GM12878 (cell line): Measurements from ENCODE around the gene PRKAA1. TPM values are rescaled to one million over a fixed set of nuclear protein-coding genes. Genes with fewer than 3 reads are reported as not detected.

ENCODE experiments used
- ATAC-seq: fragments of 200-7000 bp; cut with Tn5 transposase; 3 replicates; pipeline ENCODE4 v1.9.1; 2020; ENCODE audit warnings: mild to moderate bottlenecking, moderate library complexity
- BruUV-seq: library from RNA; stranded (reverse); fragments of 400-500 nt; replicated peaks from 2 replicates; lab custom pipeline; 2021; lab: Mats Ljungman, UMichigan
- CTCF ChIA-PET: fragments of 300-600 bp; sonication (Branson Sonifier 250); formaldehyde crosslinking; extraction: SDS; loops from one replicate; lab custom pipeline; 2021; ENCODE audit warnings: inconsistent platforms; lab: Yijun Ruan, JAX
- POLR2A ChIA-PET: fragments of 350-600 bp; formaldehyde crosslinking; extraction: SDS; loops from one replicate; lab custom pipeline; 2021; ENCODE audit warnings: inconsistent platforms; lab: Charles Lee
- RAD21 ChIA-PET: fragments of 300-600 bp; sonication (Branson Sonifier 250); formaldehyde crosslinking; loops from one replicate; lab custom pipeline; 2023; ENCODE audit warnings: antibody characterized with exemption; ENCODE audit not compliant: unreplicated experiment; lab: Charles Lee
- SMC1A ChIA-PET: fragments of 300-600 bp; sonication (Branson Sonifier 250); formaldehyde crosslinking; loops from one replicate; lab custom pipeline; 2023; ENCODE audit not compliant: unreplicated experiment, uncharacterized antibody; lab: Charles Lee
- DNase-seq: peaks from one replicate; pipeline ENCODE4 v3.0.0-alpha.2; 2011; ENCODE audit warnings: low read depth, low spot score
- FAIRE-seq: peaks from 3 replicates; lab custom pipeline; 2011; peaks lifted over from hg19 to GRCh38; lab: Jason Lieb, UNC
- H2AFZ ChIP-seq: 2 replicates; pipeline ENCODE4 v1.6.0; 2011; ENCODE audit warnings: low read depth, low read length, control low read depth; ENCODE audit not compliant: control insufficient read depth
- H3K27ac ChIP-seq: 2 replicates; pipeline ENCODE4 v1.5.1; 2011; ENCODE audit warnings: control low read depth; ENCODE audit not compliant: control insufficient read depth, insufficient read depth
- H3K27me3 ChIP-seq, 2 experiments: replicated peaks in 1 of 2; 2 replicates each; pipeline versions ENCODE4 v1.6.0 to v1.6.1; 2011; ENCODE audit warnings: low read length in 1 of 2; ENCODE audit not compliant: control insufficient read depth in 2 of 2, insufficient read depth in 2 of 2
- H3K36me3 ChIP-seq, 2 experiments: 2 replicates each; pipeline ENCODE4 v1.5.1; 2011; ENCODE audit warnings: low read length in 1 of 2; ENCODE audit not compliant: control insufficient read depth in 2 of 2, insufficient read depth in 2 of 2
- H3K4me1 ChIP-seq: 2 replicates; pipeline ENCODE4 v1.6.1; 2011; ENCODE audit warnings: mild to moderate bottlenecking, low read length, moderate library complexity, mixed read lengths; ENCODE audit not compliant: control insufficient read depth, insufficient read depth
- H3K4me2 ChIP-seq: 2 replicates; pipeline ENCODE4 v1.6.0; 2011; ENCODE audit warnings: control low read depth; ENCODE audit not compliant: control insufficient read depth, insufficient read depth
- H3K4me3 ChIP-seq: fragments of 200-600 bp; sonication (generic); 2 replicates; pipeline ENCODE4 v1.5.1; 2016
- H3K79me2 ChIP-seq: 2 replicates; pipeline ENCODE4 v1.6.0; 2011; ENCODE audit warnings: low read length; ENCODE audit not compliant: control insufficient read depth, insufficient read depth
- H3K9ac ChIP-seq: 2 replicates; pipeline ENCODE4 v1.8.0; 2011; ENCODE audit warnings: low read length, control low read depth, mixed read lengths; ENCODE audit not compliant: control insufficient read depth, insufficient read depth
- H3K9me3 ChIP-seq: replicated peaks from 3 replicates; pipeline ENCODE4 v1.5.1; 2011; ENCODE audit warnings: mild to moderate bottlenecking, low read length; ENCODE audit not compliant: control insufficient read depth, insufficient read depth
- H4K20me1 ChIP-seq: 2 replicates; pipeline ENCODE4 v1.6.0; 2011; ENCODE audit not compliant: control insufficient read depth, insufficient read depth
- BMI1 ChIP-seq: fragments of 450-650 bp; IDR thresholded peaks from 2 replicates; pipeline ENCODE4 v1.6.1; 2016; ENCODE audit warnings: mild to moderate bottlenecking, moderate library complexity, borderline replicate concordance
- IKZF1 ChIP-seq: fragments of 450-650 bp; conservative IDR thresholded peaks from 2 replicates; pipeline ENCODE4 v1.6.1; 2017; ENCODE audit warnings: antibody characterized with exemption, mild to moderate bottlenecking
- IKZF2 ChIP-seq, 2 experiments: fragments of 450-650 bp; IDR thresholded peaks; 2 replicates each; pipeline ENCODE4 v1.6.1; 2017; ENCODE audit warnings: mild to moderate bottlenecking in 2 of 2, moderate library complexity in 2 of 2
- KLF5 ChIP-seq: fragments of 450-650 bp; IDR thresholded peaks from 2 replicates; pipeline ENCODE4 v1.6.1; 2014; ENCODE audit warnings: mild to moderate bottlenecking; ENCODE audit not compliant: partially characterized antibody
- MTA2 ChIP-seq: fragments of 450-650 bp; IDR thresholded peaks from 2 replicates; pipeline ENCODE4 v1.6.1; 2016; ENCODE audit warnings: low read depth, mild to moderate bottlenecking, moderate library complexity
- POLR2AphosphoS2 ChIP-seq: IDR thresholded peaks from 2 replicates; pipeline ENCODE4 v1.6.1; 2011; ENCODE audit warnings: low read depth, mild to moderate bottlenecking, low read length, improper control_type of control experiment, moderate library complexity
- RUNX3 ChIP-seq: IDR thresholded peaks from 2 replicates; pipeline ENCODE4 v1.6.1; 2012; ENCODE audit warnings: low read length, inconsistent platforms
- SPI1 ChIP-seq: IDR thresholded peaks from 2 replicates; pipeline ENCODE4 v1.6.1; 2011; ENCODE audit warnings: low read depth, mild to moderate bottlenecking, low read length, moderate library complexity, borderline replicate concordance; ENCODE audit not compliant: insufficient read depth
- TAF1 ChIP-seq: IDR thresholded peaks from 2 replicates; pipeline ENCODE4 v1.6.1; 2011; ENCODE audit warnings: mild to moderate bottlenecking, low read depth, low read length, borderline replicate concordance
- WGBS: methylation state at CpG from one replicate; pipeline ENCODE4 v1.1.6; 2016; ENCODE audit warnings: low lambda C conversion rate; ENCODE audit not compliant: insufficient replicate concordance, insufficient coverage; ENCODE audit errors: missing lambda C conversion rate; 5-methylcytosine and 5-hydroxymethylcytosine counted together
- in situ Hi-C: fragments of 300-500 bp; cut with MboI; formaldehyde crosslinking; loops from 9 replicates; pipeline ENCODE4 v1.14.3; 2018; ENCODE audit warnings: mixed read lengths
- intact Hi-C: fragments of 100-400 bp; cut with micrococcal nuclease; formaldehyde crosslinking; loops from one replicate; pipeline ENCODE4 v1.14.2; 2022; ENCODE audit not compliant: unreplicated experiment
- polyA plus RNA-seq, 11 experiments: library from polyadenylated mRNA; depleted of rRNA in 4 of 11; unstranded in 6 of 11; stranded (reverse) in 5 of 11; fragments of >200 nt; fragmentation: Nextera tagmentation in 4 of 11; fragmentation: Illumina TruSeq in 1 of 11; extraction: Ambion mirVana in 4 of 11; extraction: Trizol in 1 of 11; gene quantifications; 1 replicate in 1 of 11; 2 replicates in 10 of 11; pipeline versions ENCODE4 v1.2.1 to v1.2.3, GENCODE V29; 2011 to 2016; ENCODE audit warnings: inconsistent platforms in 2 of 11, missing spikeins in 2 of 11, low read depth in 1 of 11
- total RNA-seq, 4 experiments: library from RNA; depleted of rRNA in 3 of 4; stranded (reverse); fragments of >200 nt in 3 of 4; fragmentation: Illumina TruSeq in 1 of 4; extraction: Trizol in 1 of 4; gene quantifications; 2 replicates each; pipeline versions ENCODE4 v1.2.1 to v1.2.3, GENCODE V29; 2013 to 2021
- TF ChIP-seq, protein P1 (sequence below): IDR thresholded peaks from 2 replicates; pipeline ENCODE4 v1.6.1; 2011; ENCODE audit warnings: low read depth, mild to moderate bottlenecking, low read length, moderate library complexity, borderline replicate concordance; ENCODE audit errors: extremely low read depth
- TF ChIP-seq, protein P2 (sequence below): fragments of 450-650 bp; formaldehyde crosslinking; IDR thresholded peaks from 2 replicates; pipeline ENCODE4 v1.5.0; 2022; ENCODE audit warnings: mild to moderate bottlenecking, missing genetic modification characterization
- TF ChIP-seq, protein P3 (sequence below): fragments of 450-650 bp; IDR thresholded peaks from 2 replicates; pipeline ENCODE4 v1.6.1; 2018; ENCODE audit warnings: borderline replicate concordance, mild to moderate bottlenecking; ENCODE audit not compliant: partially characterized antibody
- TF ChIP-seq, protein P4 (sequence below): IDR thresholded peaks from 2 replicates; pipeline ENCODE4 v1.6.1; 2012; ENCODE audit warnings: low read depth, low read length, improper control_type of control experiment

The PRKAA1 gene
- total and polyA plus RNA-seq, 10 of the 15 experiments (the other 5 are each of a cell fraction or from before 2014, with no cell fraction given): 13.6 to 55.5 (median 29.6) TPM

DNA sequence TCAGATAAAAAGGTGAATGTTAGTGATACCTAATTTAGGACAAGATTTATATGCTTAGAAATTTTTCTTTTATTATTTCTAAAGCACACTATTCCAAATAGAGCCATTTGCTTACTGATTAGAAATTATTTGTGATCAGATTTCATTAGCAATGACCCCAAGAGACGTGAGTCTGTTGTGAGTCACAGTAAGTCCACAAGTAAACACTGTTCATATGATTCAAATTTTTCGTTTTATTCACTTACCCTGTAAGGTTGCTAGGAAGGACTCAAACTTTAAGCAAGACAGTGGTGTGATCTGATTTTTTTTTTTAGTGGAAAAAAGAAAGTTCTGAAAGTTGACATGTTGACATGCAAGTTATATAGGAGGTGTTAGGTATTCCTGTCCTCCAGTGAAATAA is 44.2 kb upstream of the PRKAA1 start (continued):
- TF ChIP-seq POLR2AphosphoS2 (no peak), MTA2 (no peak), KLF5 (no peak), IKZF1 (no peak)
- TF ChIP-seq, protein P1, sequence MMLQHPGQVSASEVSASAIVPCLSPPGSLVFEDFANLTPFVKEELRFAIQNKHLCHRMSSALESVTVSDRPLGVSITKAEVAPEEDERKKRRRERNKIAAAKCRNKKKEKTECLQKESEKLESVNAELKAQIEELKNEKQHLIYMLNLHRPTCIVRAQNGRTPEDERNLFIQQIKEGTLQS: no peak
- TF ChIP-seq, protein P2, sequence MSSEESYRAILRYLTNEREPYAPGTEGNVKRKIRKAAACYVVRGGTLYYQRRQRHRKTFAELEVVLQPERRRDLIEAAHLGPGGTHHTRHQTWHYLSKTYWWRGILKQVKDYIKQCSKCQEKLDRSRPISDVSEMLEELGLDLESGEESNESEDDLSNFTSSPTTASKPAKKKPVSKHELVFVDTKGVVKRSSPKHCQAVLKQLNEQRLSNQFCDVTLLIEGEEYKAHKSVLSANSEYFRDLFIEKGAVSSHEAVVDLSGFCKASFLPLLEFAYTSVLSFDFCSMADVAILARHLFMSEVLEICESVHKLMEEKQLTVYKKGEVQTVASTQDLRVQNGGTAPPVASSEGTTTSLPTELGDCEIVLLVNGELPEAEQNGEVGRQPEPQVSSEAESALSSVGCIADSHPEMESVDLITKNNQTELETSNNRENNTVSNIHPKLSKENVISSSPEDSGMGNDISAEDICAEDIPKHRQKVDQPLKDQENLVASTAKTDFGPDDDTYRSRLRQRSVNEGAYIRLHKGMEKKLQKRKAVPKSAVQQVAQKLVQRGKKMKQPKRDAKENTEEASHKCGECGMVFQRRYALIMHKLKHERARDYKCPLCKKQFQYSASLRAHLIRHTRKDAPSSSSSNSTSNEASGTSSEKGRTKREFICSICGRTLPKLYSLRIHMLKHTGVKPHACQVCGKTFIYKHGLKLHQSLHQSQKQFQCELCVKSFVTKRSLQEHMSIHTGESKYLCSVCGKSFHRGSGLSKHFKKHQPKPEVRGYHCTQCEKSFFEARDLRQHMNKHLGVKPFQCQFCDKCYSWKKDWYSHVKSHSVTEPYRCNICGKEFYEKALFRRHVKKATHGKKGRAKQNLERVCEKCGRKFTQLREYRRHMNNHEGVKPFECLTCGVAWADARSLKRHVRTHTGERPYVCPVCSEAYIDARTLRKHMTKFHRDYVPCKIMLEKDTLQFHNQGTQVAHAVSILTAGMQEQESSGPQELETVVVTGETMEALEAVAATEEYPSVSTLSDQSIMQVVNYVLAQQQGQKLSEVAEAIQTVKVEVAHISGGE (CRISPR knock-in tag): no peak

DNA sequence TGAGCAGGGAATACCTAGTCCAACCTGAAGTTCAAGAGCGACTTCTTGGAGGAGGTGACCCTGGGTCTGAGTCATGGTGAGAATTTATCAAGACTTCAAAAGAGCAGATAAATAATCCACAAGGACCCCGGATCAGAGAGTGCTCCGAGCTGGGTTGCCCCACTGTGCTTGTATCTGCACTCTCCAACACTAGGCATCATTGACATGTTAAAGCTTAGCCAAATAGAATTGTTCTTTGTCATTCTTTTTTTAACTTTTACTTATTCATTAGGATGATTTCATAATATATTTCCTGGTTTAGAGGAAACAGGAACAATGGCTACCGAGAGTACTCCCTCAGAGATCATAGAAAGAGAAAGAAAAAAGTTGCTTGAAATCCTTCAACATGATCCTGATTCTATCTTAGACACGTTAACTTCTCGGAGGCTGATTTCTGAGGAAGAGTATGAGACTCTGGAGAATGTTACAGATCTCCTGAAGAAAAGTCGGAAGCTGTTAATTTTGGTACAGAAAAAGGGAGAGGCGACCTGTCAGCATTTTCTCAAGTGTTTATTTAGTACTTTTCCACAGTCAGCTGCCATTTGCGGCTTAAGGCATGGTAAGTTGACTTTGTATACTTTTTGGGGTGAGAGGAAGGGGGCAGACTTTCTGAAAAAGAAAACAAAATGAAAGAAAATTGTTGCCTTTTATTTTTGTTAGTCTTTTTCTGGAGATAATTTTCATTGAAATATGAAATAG is 43.1 kb upstream of the PRKAA1 start, which contains the start of gene CARD6:
CARD6 (plus strand) TSS at position 300 of the 738 bp plus-strand sequence; CDS start at position 316, 16 bp downstream.
- in situ Hi-C loops: no loop called here
- peak within 1 kb of the TSS; percentile 40 for H3K4me2 ChIP-seq
- BruUV-seq: TSS peak; percentile 74

More for the DNA sequence above, 43.1 kb upstream of the PRKAA1 start, which contains the start of gene CARD6:
- 10% methylated on average over 9 of the region's 9 CpGs for WGBS
- SMC1A ChIA-PET: no interaction called here
- Histone ChIP-seq H3K9me3 (no peaks in the 10 kb centered on the region), H3K79me2 (no peaks in the 10 kb centered on the region), H3K9ac (peak within 1 kb of the TSS; percentile 69), H4K20me1 (no peaks in the 10 kb centered on the region), H3K27ac (peak within 1 kb of the TSS; percentile 61), H3K4me1 (no peaks in the 10 kb centered on the region), H2AFZ (peak within 1 kb of the TSS; percentile 94), H3K27me3 (no peaks in the 10 kb centered on the region), H3K36me3 (no peaks in the 10 kb centered on the region), H3K4me3 (peak within 1 kb of the TSS; percentile 62; the same call in 1 of the 2 replicates)
- POLR2A ChIA-PET: no interaction called here
- DNase-seq (no peak), ATAC-seq (peak; percentile 51), FAIRE-seq (no peak)
- RAD21 ChIA-PET: no interaction called here
- CTCF ChIA-PET: no interaction called here
- intact Hi-C loops: no loop called here
- TF ChIP-seq IKZF2 (IDR thresholded peaks at IDR 0.05): 0 out of 4 replicates have a peak, but pooled peaks of 1 of the 2 experiments have one; percentile 34
- TF ChIP-seq, protein P3, sequence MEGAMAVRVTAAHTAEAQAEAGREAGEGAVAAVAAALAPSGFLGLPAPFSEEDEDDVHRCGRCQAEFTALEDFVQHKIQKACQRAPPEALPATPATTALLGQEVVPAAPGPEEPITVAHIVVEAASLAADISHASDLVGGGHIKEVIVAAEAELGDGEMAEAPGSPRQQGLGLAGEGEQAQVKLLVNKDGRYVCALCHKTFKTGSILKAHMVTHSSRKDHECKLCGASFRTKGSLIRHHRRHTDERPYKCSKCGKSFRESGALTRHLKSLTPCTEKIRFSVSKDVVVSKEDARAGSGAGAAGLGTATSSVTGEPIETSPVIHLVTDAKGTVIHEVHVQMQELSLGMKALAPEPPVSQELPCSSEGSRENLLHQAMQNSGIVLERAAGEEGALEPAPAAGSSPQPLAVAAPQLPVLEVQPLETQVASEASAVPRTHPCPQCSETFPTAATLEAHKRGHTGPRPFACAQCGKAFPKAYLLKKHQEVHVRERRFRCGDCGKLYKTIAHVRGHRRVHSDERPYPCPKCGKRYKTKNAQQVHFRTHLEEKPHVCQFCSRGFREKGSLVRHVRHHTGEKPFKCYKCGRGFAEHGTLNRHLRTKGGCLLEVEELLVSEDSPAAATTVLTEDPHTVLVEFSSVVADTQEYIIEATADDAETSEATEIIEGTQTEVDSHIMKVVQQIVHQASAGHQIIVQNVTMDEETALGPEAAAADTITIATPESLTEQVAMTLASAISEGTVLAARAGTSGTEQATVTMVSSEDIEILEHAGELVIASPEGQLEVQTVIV: no peak
- TF ChIP-seq SPI1: no peak
- peak; percentile 21; the same call in 1 of the 2 replicates for TF ChIP-seq BMI1
- TF ChIP-seq TAF1: peak; percentile 19; the same call in 1 of the 2 replicates
- TF ChIP-seq, protein P4, sequence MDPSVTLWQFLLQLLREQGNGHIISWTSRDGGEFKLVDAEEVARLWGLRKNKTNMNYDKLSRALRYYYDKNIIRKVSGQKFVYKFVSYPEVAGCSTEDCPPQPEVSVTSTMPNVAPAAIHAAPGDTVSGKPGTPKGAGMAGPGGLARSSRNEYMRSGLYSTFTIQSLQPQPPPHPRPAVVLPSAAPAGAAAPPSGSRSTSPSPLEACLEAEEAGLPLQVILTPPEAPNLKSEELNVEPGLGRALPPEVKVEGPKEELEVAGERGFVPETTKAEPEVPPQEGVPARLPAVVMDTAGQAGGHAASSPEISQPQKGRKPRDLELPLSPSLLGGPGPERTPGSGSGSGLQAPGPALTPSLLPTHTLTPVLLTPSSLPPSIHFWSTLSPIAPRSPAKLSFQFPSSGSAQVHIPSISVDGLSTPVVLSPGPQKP: 0 out of 2 replicates have a peak, but pooled peaks have one; percentile 26
- TF ChIP-seq RUNX3: 0 out of 2 replicates have a peak, but pooled peaks have one; percentile 7
